Measurements from ENCODE around the gene ADGRD1. TPM values are rescaled to one million over a fixed set of nuclear protein-coding genes. Genes with fewer than 3 reads are reported as not detected.

ADGRD1 gene
- total and polyA plus RNA-seq, 12 donors, result 0.87 to 6.0 (median 1.6) TPM

DNA sequence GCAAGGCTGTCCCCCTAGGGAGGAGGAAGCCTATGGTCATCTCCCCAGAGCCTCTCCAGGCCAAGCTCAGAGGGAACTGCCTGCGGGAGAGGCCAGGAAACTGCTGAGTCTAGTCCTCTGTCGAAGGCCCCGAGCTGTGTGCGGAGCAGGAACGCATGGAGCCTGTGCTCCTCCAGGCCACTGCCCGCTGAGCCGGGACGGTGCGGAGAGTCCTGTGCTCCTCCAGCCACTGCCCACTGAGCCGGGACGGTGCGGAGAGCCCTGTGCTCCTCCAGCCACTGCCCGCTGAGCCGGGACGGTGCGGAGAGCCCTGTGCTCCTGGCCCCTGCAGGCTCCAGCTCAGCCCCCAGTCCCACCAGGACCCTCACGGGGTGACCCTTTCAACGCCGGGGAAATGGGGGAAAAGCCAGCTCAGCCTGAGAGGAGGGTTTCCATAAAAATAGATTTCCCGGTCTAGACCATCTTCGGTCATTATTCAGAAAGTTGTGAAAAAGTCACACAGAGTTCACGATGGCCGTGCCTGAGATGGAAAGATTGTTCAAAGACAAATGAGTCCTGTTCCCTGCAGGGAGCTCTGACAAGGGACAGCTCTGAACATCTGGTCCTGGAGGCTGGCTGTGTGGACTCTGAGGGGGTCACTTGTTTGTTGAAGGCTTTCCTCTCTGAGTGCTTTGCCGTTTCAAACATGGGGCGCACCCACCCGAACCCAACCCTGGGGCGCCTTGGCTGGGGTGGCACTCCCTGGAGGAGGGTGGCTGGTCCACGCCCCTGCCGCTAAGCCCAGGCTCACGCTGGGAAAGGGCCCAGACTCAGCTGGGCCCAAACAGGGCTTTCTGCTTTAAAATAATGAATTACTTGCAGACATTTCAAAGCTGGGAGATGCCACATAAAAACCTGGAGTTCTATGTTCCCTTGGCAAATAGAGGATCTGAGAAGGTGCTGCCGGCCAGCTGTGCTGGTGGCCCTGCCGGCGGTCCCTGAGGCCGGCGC, 85.5 kb downstream of the ADGRD1 start:
- Histone ChIP-seq H3K36me3 (replicated peaks in 1 of 2) (no peaks in the 10 kb centered on the region), H3K4me3 (no peak overlapping the region), H3K27ac (no peak overlapping the region), H3K27me3 (no peaks in the 10 kb centered on the region), H3K9me3 (replicated peaks in 1 of 3) (no peaks in the 10 kb centered on the region), H3K4me1 (replicated peaks in 1 of 2) (no peaks in the 10 kb centered on the region)
- 72 to 83% (median 80%) methylated on average over 16 to 35 of the region's 35 CpGs for WGBS, 4 donors
- TF ChIP-seq, protein P1, sequence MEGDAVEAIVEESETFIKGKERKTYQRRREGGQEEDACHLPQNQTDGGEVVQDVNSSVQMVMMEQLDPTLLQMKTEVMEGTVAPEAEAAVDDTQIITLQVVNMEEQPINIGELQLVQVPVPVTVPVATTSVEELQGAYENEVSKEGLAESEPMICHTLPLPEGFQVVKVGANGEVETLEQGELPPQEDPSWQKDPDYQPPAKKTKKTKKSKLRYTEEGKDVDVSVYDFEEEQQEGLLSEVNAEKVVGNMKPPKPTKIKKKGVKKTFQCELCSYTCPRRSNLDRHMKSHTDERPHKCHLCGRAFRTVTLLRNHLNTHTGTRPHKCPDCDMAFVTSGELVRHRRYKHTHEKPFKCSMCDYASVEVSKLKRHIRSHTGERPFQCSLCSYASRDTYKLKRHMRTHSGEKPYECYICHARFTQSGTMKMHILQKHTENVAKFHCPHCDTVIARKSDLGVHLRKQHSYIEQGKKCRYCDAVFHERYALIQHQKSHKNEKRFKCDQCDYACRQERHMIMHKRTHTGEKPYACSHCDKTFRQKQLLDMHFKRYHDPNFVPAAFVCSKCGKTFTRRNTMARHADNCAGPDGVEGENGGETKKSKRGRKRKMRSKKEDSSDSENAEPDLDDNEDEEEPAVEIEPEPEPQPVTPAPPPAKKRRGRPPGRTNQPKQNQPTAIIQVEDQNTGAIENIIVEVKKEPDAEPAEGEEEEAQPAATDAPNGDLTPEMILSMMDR (IDR thresholded peaks at IDR 0.05), result no peak
- TF ChIP-seq POLR2A (IDR thresholded peaks at IDR 0.05), result no peak
- intact Hi-C loops (cut with DNase I), result no loop called here
- no peak for DNase-seq

GRCh38 chr12:131040491-131040890, 86.8 kb downstream of the ADGRD1 start:
- 71 to 88% (median 86%) methylated on average over 10 to 11 of the region's 11 CpGs for WGBS, 4 donors
- no peak overlapping the region for H3K4me3 ChIP-seq
- no peaks in the 10 kb centered on the region for H3K36me3 ChIP-seq (replicated peaks in 1 of 2)
- H3K27ac ChIP-seq, result no peak overlapping the region
- intact Hi-C loops (cut with DNase I), result no loop called here
- no peaks in the 10 kb centered on the region for H3K27me3 ChIP-seq
- no peak for DNase-seq
- no peak for TF ChIP-seq POLR2A (IDR thresholded peaks at IDR 0.05)
- TF ChIP-seq, protein P1 (IDR thresholded peaks at IDR 0.05), result no peak
- H3K9me3 ChIP-seq (replicated peaks in 1 of 3), result no peaks in the 10 kb centered on the region
- no peaks in the 10 kb centered on the region for H3K4me1 ChIP-seq (replicated peaks in 1 of 2)

DNA sequence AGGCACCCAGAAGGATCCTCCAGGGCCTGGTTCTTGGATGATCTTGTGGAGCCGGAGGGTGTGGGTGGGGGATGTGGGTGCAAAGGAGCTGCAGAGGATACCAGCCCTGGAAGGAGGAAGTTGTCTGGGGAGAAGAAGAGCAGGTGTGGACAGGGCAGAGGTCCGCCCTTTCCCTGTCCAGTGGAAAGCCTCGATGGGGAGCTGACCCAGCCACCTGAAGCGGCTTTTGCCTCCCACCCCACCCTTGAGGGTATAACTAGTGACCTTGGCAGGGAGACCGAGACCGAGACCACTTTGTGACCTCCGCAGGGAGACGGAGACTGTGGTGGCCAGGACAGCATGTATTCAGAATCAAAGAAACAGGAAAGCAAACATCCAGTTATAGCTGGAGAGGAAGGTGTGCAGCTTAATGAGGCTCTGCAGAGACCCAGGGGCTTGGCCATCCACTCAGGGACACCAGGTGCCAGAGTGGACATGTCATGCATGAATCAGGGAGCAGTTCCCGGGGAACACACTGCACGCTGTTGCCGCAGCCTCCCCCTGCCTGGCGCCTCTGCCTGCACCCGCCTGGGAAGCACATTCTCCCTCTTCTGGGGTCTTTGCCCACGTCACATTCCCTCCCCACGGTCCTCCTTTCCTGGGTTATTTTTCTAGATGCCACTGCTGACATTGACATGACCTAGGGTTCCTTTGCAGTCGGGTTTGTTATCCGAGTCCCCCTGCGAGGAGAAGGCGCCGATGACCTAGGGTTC, 87.7 kb downstream of the ADGRD1 start:
- H3K4me1 ChIP-seq (replicated peaks in 1 of 2), result no peaks in the 10 kb centered on the region
- no peak overlapping the region for H3K27ac ChIP-seq
- H3K9me3 ChIP-seq (replicated peaks in 1 of 3), result no peaks in the 10 kb centered on the region
- H3K4me3 ChIP-seq, result no peak overlapping the region
- intact Hi-C loops (cut with DNase I), result no loop called here
- no peaks in the 10 kb centered on the region for H3K27me3 ChIP-seq
- TF ChIP-seq POLR2A (IDR thresholded peaks at IDR 0.05), result no peak
- TF ChIP-seq, protein P1 (IDR thresholded peaks at IDR 0.05), result no peak
- no peak for DNase-seq
- 66 to 74% (median 71%) methylated on average over 19 to 20 of the region's 20 CpGs for WGBS, 4 donors
- H3K36me3 ChIP-seq (replicated peaks in 1 of 2), result no peaks in the 10 kb centered on the region
